B cell (primary cell): ENCODE data around the gene ERMAP.

Source experiments
- CTCF ChIP-seq: fragments of 200-600 bp; IDR thresholded peaks from one replicate; pipeline ENCODE4 v1.8.0; 2022; ENCODE audit warnings: antibody characterized with exemption, mild to moderate bottlenecking
- EZH2 ChIP-seq: IDR thresholded peaks from 2 replicates; pipeline ENCODE4 v1.6.1; 2012; ENCODE audit warnings: borderline replicate concordance, low read depth, mild to moderate bottlenecking, moderate library complexity, low read length; ENCODE audit not compliant: insufficient read depth, poor library complexity, severe bottlenecking

GRCh38 chr1:42847111-42847595, 30.2 kb downstream of the ERMAP start:
- TF ChIP-seq CTCF (no peak), EZH2 (no peak)
